NCI-H1694 treated with DMSO at 0.1 percent for 48 hours (cell line): ENCODE measurements around the gene GTPBP8.

Experiments used
- DNase-seq: peaks from one replicate; lab custom pipeline; 2025; lab: John Stamatoyannopoulos, UW

The GTPBP8 gene

DNA sequence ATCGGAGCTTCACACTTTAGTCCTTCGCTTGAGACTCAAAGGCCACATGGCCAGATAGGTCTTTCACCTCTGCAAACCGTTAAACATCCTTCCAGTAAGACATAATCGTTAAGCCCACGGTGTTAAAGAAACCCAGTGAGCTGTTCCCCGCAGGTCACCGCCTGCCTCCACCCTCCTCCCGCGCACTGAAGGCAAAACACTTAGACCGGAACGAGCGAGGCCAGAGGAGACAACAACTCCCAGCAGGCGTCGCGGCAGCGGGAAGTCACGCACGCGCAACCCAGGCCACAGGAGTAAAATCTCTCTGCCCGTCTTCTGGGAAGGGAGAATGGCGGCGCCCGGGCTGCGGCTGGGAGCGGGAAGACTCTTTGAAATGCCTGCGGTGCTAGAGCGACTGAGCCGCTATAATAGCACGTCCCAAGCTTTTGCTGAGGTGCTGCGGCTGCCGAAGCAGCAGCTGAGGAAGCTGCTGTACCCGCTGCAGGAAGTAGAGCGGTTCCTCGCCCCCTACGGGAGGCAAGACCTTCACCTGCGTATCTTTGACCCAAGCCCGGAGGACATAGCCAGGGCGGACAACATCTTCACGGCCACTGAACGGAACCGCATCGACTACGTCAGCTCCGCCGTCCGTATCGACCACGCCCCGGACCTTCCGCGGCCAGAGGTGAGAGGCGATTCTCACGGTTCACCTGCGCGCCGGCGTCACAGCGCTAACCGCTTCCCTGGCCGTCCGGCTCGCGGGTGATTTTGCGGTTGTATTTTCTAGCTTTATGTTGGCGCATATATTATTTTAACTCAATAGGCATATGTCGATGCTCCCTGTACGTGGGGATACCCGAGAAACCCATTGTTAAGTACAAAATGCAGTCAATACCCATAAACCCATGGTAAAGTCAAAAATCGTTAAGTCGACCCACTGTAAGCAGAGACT, at the start of gene GTPBP8:
Gene GTPBP8, plus strand, starts transcription at position 313 of the 931 bp plus-strand sequence. Its CDS starts 16 bp downstream, at position 329.
- DNase-seq, result peak; percentile 92

DNA sequence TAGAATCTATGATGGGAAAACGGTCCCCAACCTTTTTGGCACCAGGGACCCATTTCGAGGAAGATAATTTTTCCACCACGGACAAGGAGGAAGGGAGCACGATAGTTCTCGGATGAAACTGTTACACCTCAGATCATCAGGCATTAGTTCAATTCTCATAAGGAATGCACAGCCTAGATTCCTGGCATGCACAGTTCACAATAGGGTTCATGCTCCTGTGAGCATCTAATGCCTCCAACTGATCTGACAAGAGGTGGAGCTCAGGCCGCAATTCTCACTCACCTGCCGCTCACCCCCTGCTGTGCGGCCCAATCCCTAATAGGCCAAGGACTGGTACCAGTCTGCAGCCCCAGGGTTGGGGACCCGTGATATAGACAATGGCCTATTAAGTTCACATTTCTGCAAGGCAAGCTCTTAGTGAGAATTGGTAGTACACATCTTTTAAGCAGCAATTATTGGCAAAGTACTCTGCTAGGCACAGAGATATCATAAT, 42.4 kb upstream of the GTPBP8 start:
- no peak for DNase-seq

- DNase-seq, result no peak
These were observed 34.4 kb upstream of the GTPBP8 start for GRCh38 chr3:112956351-112956750.

- DNase-seq, result no peak
These were observed 31.8 kb upstream of the GTPBP8 start for GRCh38 chr3:112958811-112959560.

GRCh38 chr3:112963683-112964082, 27.1 kb upstream of the GTPBP8 start:
- DNase-seq, result no peak

DNA sequence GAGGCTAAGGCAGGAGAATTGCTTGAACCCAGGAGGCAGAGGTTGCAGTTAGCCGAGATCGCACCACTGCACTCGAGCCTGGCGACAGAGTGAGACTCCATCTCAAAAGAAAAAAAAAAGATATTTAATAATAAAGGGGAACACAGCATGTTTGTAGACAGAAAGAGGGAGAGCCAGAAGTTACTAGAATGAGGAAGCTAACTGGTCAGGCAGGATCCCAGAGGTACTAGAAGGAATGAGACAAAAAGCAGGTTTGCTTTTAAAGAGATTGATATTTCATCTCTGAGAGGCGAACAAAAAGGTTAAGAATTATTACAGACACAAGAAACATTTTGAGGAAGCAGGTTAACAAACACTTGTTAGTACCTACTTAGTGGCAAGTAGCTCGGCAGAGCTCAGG, 25.1 kb upstream of the GTPBP8 start:
- DNase-seq, result no peak

DNA sequence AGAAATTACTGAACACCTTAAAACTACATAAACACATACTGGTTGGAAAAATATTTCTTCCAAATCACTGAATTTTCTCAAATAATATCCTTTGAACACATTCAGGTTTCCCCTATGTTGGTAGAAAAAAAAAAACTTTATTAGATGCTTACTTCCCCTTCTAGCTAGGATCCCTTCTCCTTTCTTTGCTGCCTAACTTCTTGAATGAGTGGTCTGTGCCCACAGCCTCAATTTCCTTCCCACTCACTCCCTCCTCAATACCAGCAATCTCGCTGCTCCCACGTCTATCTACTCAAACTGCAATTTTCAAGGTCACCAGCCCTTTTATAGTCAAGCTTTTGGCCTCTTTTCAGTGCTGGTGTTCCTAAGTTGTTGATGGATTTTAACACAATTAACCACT, 24.2 kb upstream of the GTPBP8 start:
- DNase-seq, result no peak

- no peak for DNase-seq
These were observed 23.4 kb upstream of the GTPBP8 start for GRCh38 chr3:112967425-112967824.

DNA sequence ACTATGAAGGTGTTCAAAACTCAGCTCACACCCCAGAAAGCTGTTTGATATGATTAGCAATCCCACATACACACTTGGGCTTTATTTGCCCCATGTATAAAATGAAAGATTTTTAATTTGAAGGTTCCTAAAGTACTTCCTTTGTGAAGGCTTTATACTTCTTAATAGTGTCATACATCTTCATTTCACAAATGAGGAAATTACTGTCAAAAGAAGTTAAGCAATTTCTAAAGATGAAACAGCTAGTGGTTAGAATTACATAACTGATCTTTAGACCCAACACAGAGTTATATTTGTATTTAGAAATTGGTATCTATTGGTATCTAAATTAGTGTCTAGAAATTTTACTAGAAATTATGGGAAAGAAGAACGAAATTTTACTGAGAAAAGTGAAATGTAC, 23.0 kb upstream of the GTPBP8 start:
- no peak for DNase-seq

- no peak for DNase-seq
These were observed 18.6 kb upstream of the GTPBP8 start for GRCh38 chr3:112972158-112972557.

- DNase-seq, result no peak
These were observed 17.2 kb upstream of the GTPBP8 start for GRCh38 chr3:112973325-112974177.

DNA sequence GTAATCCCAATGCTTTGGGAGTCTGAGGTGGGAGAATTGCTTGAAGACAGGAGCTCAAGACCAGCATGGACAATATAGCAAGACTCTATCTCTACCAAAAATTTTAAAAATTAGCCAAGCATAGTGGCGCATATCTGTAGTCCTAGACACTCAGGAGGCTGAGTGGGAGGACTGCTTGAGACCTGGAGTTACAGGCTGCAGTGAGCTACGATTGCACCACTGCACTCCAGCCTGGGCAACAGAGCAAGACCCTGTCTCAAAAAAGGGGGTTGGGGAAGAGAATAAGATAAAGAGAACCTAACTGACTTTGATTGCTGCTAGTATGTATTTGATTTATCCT, 16.6 kb upstream of the GTPBP8 start:
- DNase-seq, result no peak

- DNase-seq, result no peak
These were observed 15.9 kb upstream of the GTPBP8 start, which contains the start of gene CD200R1 for GRCh38 chr3:112974894-112975293. Gene CD200R1, minus strand, starts transcription at chr3:112975103. Its CDS starts 246 bp downstream, at chr3:112974857.

- DNase-seq, result no peak
These were observed 14.8 kb upstream of the GTPBP8 start for GRCh38 chr3:112976001-112976400.

DNA sequence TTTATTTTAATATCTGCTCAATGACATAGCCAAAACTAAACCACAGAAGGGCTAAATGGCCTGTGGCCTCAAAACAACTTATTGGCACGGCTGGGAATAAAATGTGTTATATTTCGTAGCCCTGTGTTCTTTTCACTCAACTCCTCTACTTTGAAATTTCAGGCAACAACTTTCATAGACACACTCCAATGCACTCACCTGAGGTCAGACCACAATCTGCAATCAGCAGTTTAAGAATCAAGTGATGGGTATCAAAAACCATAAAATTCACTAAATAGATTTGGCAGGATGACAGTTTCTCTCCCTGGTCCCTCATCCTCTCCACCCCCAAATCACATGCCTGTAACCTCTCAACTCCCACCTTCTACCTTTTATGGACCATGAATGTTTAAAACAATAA, 13.8 kb upstream of the GTPBP8 start:
- DNase-seq, result no peak

DNA sequence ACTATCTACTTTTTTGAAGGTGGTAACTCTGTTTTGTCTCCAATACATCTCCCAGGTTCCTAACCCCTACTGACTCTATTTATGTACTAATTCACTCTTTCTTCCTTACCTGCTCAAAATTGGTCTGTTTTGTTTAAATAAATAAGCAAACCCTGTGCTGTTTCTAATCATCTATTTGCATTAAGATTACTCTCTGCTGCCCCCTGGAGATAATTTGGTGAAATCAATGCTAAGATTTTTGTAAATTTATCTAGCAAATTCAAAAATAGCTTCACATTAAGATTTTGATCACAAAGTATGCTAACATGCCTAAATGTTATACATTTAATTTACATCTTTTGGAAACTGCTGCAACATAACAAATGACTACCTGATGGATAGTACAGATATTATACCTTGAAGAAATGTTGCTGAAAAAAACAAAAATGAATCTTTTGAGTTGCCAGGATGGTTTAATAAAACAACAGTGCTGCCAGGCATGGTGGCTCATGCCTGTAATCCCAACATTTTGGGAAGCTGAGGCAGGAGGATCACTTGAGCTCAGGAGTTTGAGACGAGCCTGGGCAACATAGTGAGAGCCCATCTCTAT, 11.4 kb upstream of the GTPBP8 start:
- DNase-seq, result peak; percentile 23

- DNase-seq, result no peak
These were observed 10.7 kb upstream of the GTPBP8 start for GRCh38 chr3:112980080-112980479.

- no peak for DNase-seq
These were observed 8.1 kb upstream of the GTPBP8 start for GRCh38 chr3:112982710-112983109.

GRCh38 chr3:112984485-112984884, 6.3 kb upstream of the GTPBP8 start:
- DNase-seq, result no peak

GRCh38 chr3:112987710-112988334, 3.0 kb upstream of the GTPBP8 start:
- no peak for DNase-seq

- no peak for DNase-seq
These were observed 5.0 kb downstream of the GTPBP8 start for GRCh38 chr3:112995800-112996199.
